SK-N-SH (cell line): ENCODE data around the gene TPST2. TPM values are rescaled to one million over a fixed set of nuclear protein-coding genes. Genes with fewer than 3 reads are reported as not detected.

ENCODE experiments used
- CTCF ChIA-PET: fragments of 300-600, 350-600 bp; formaldehyde crosslinking; extraction: SDS; loops from one replicate; lab custom pipeline; 2021; lab: Yijun Ruan, JAX
- POLR2A ChIA-PET: fragments of 350-600 bp; sonication (Branson Sonifier 250); formaldehyde crosslinking; extraction: SDS; loops from one replicate; lab custom pipeline; 2020; ENCODE audit warnings: antibody characterized with exemption, inconsistent platforms; lab: Yijun Ruan, JAX
- DNase-seq: peaks from one replicate; pipeline ENCODE4 v3.0.0; 2012
- H2AFZ ChIP-seq: fragments of 200-600 bp; sonication (generic); 2 replicates; pipeline ENCODE4 v1.8.1; 2016; ENCODE audit warnings: antibody characterized with exemption, mild to moderate bottlenecking, low read depth
- H3F3A ChIP-seq: fragments of 200-600 bp; sonication (generic); replicated peaks from 2 replicates; pipeline ENCODE3; 2016; ENCODE audit warnings: antibody characterized with exemption, mild to moderate bottlenecking; ENCODE audit not compliant: insufficient read depth
- H3K27ac ChIP-seq, 2 experiments: fragments of 200-500 bp in 1 of 2; fragments of 200-600 bp in 1 of 2; sonication (Bioruptor generic) in 1 of 2; sonication (generic), shearing (Covaris generic) in 1 of 2; 2 replicates each; pipeline versions ENCODE4 v1.5.1 to v1.6.1; 2014 to 2016; ENCODE audit warnings: low read depth in 2 of 2, inconsistent platforms in 1 of 2, low read length in 1 of 2, mild to moderate bottlenecking in 1 of 2, mixed read lengths in 1 of 2
- H3K27me3 ChIP-seq: fragments of 200-600 bp; sonication (generic), shearing (Covaris generic); 2 replicates; pipeline ENCODE4 v1.6.1; 2016; ENCODE audit warnings: mixed run types; ENCODE audit not compliant: insufficient read depth
- H3K36me3 ChIP-seq, 2 experiments: fragments of 200-500 bp in 1 of 2; fragments of 200-600 bp in 1 of 2; sonication (Bioruptor generic) in 1 of 2; sonication (generic) in 1 of 2; replicated peaks in 1 of 2; 2 replicates each; pipeline versions ENCODE3 to v1.5.1; 2014 to 2016; ENCODE audit warnings: low read length in 1 of 2, mild to moderate bottlenecking in 1 of 2; ENCODE audit not compliant: insufficient read depth in 2 of 2, control insufficient read depth in 1 of 2
- H3K4me1 ChIP-seq, 2 experiments: fragments of 200-500 bp in 1 of 2; fragments of 200-600 bp in 1 of 2; sonication (Bioruptor generic) in 1 of 2; sonication (generic), shearing (Covaris generic) in 1 of 2; 2 replicates each; pipeline versions ENCODE4 v1.5.1 to v1.6.1; 2014 to 2016; ENCODE audit warnings: low read depth in 1 of 2, low read length in 1 of 2, mixed run types in 1 of 2; ENCODE audit not compliant: insufficient read depth in 2 of 2, control insufficient read depth in 1 of 2
- H3K4me2 ChIP-seq: fragments of 200-600 bp; sonication (generic), shearing (Covaris generic); 2 replicates; pipeline ENCODE4 v1.6.1; 2017; ENCODE audit warnings: mixed run types
- H3K4me3 ChIP-seq, 2 experiments: fragments of 200-500 bp in 1 of 2; fragments of 200-600 bp in 1 of 2; sonication (Bioruptor generic) in 1 of 2; sonication (generic), shearing (Covaris generic) in 1 of 2; 2 replicates each; pipeline versions ENCODE4 v1.5.1 to v1.8.1; 2014 to 2016; ENCODE audit warnings: low read depth in 2 of 2, inconsistent platforms in 1 of 2, low read length in 1 of 2, mild to moderate bottlenecking in 1 of 2, mixed read lengths in 1 of 2, moderate library complexity in 1 of 2
- H3K79me2 ChIP-seq: fragments of 200-600 bp; sonication (generic); 2 replicates; pipeline ENCODE4 v1.8.1; 2017; ENCODE audit warnings: mild to moderate bottlenecking; ENCODE audit not compliant: insufficient read depth
- H3K9ac ChIP-seq: fragments of 200-600 bp; sonication (generic); 2 replicates; pipeline ENCODE4 v1.6.1; 2017; ENCODE audit warnings: mixed run types
- H3K9me2 ChIP-seq: fragments of 200-600 bp; sonication (generic); 2 replicates; pipeline ENCODE4 v1.6.1; 2017; ENCODE audit warnings: mixed run types
- H3K9me3 ChIP-seq: fragments of 200-600 bp; sonication (generic); 2 replicates; pipeline ENCODE4 v1.6.1; 2017; ENCODE audit warnings: mixed run types, mild to moderate bottlenecking, moderate library complexity
- H4K20me1 ChIP-seq: fragments of 200-600 bp; sonication (generic); 2 replicates; pipeline ENCODE4 v1.6.1; 2017; ENCODE audit warnings: mild to moderate bottlenecking, mixed run types; ENCODE audit not compliant: insufficient read depth
- CHD2 ChIP-seq: fragments of 150-350 bp; IDR thresholded peaks from 2 replicates; pipeline ENCODE4 v1.6.1; 2018; ENCODE audit warnings: low read length; ENCODE audit not compliant: partially characterized antibody
- ELF1 ChIP-seq: IDR thresholded peaks from 2 replicates; pipeline ENCODE4 v1.4.0; 2012
- EP300 ChIP-seq, 2 experiments: IDR thresholded peaks; 2 replicates each; pipeline versions ENCODE4 v1.4.0 to v1.6.1; 2012; ENCODE audit warnings: borderline replicate concordance in 1 of 2, low read depth in 1 of 2, low read length in 1 of 2
- EZH2phosphoT487 ChIP-seq: fragments of 200-600 bp; sonication (generic); IDR thresholded peaks from 2 replicates; pipeline ENCODE4 v1.6.1; 2017; ENCODE audit warnings: low read depth, mixed run types, mild to moderate bottlenecking, antibody characterized with exemption, moderate library complexity, borderline replicate concordance
- FOXJ3 ChIP-seq: sonication (generic); formaldehyde crosslinking; IDR thresholded peaks from 2 replicates; pipeline ENCODE4 v1.5.1; 2020; ENCODE audit warnings: mild to moderate bottlenecking, missing genetic modification reagents
- GABPA ChIP-seq: IDR thresholded peaks from 2 replicates; pipeline ENCODE4 v1.4.0; 2012; ENCODE audit warnings: low read depth, mild to moderate bottlenecking
- JUND ChIP-seq: IDR thresholded peaks from 2 replicates; pipeline ENCODE4 v1.4.0; 2012
- MEF2A ChIP-seq: IDR thresholded peaks from 2 replicates; pipeline ENCODE4 v1.4.0; 2012; ENCODE audit warnings: low read depth, borderline replicate concordance
- MXI1 ChIP-seq: IDR thresholded peaks from 2 replicates; pipeline ENCODE4 v1.6.1; 2012; ENCODE audit warnings: mild to moderate bottlenecking, low read depth, low read length, improper control_type of control experiment
- NRF1 ChIP-seq: IDR thresholded peaks from 2 replicates; pipeline ENCODE4 v1.6.1; 2012; ENCODE audit warnings: low read depth, mild to moderate bottlenecking, low read length
- RCOR1 ChIP-seq: fragments of 150-350 bp; IDR thresholded peaks from 2 replicates; pipeline ENCODE4 v1.6.1; 2017; ENCODE audit warnings: antibody characterized with exemption, low read length
- RFX5 ChIP-seq: IDR thresholded peaks from 2 replicates; pipeline ENCODE4 v1.6.1; 2012; ENCODE audit warnings: mild to moderate bottlenecking, improper control_type of control experiment, low read length
- RXRA ChIP-seq: IDR thresholded peaks from 2 replicates; pipeline ENCODE4 v1.4.0; 2012; ENCODE audit warnings: low read depth, mild to moderate bottlenecking, borderline replicate concordance
- SIN3A ChIP-seq: IDR thresholded peaks from 2 replicates; pipeline ENCODE4 v1.6.1; 2012; ENCODE audit warnings: low read depth, mild to moderate bottlenecking, low read length, moderate library complexity, borderline replicate concordance
- SMC3 ChIP-seq: IDR thresholded peaks from 2 replicates; pipeline ENCODE4 v1.6.1; 2012; ENCODE audit warnings: low read depth, low read length, improper control_type of control experiment
- TAF1 ChIP-seq: IDR thresholded peaks from 2 replicates; pipeline ENCODE4 v1.6.1; 2012; ENCODE audit warnings: low read depth, mild to moderate bottlenecking, low read length, moderate library complexity, borderline replicate concordance
- TCF12 ChIP-seq: IDR thresholded peaks from 2 replicates; pipeline ENCODE4 v1.4.0; 2012
- TEAD4 ChIP-seq: IDR thresholded peaks from 2 replicates; pipeline ENCODE4 v1.4.0; 2012; ENCODE audit warnings: mild to moderate bottlenecking, borderline replicate concordance; ENCODE audit not compliant: insufficient read depth
- YY1 ChIP-seq: IDR thresholded peaks from 2 replicates; pipeline ENCODE4 v1.4.0; 2012; ENCODE audit warnings: low read depth, mild to moderate bottlenecking
- WGBS: methylation state at CpG from one replicate; pipeline ENCODE4 v1.1.6; 2017; ENCODE audit warnings: low lambda C conversion rate; 5-methylcytosine and 5-hydroxymethylcytosine counted together
- polyA plus RNA-seq, 3 experiments: library from polyadenylated mRNA; depleted of rRNA; stranded (reverse); fragments of >200 nt; gene quantifications; 2 replicates each; pipeline ENCODE4 v1.2.3, GENCODE V29; 2012
- TF ChIP-seq, protein P1 (sequence below): IDR thresholded peaks from 2 replicates; pipeline ENCODE4 v1.4.0; 2012; ENCODE audit warnings: low read depth, borderline replicate concordance
- TF ChIP-seq, protein P2 (sequence below): IDR thresholded peaks from 2 replicates; pipeline ENCODE4 v1.4.0; 2012; ENCODE audit warnings: low read depth
- TF ChIP-seq, protein P3 (sequence below): IDR thresholded peaks from 2 replicates; pipeline ENCODE4 v1.6.1; 2012; ENCODE audit warnings: mild to moderate bottlenecking, low read depth, low read length, moderate library complexity
- TF ChIP-seq, protein P4 (sequence below): fragments of 150-350 bp; IDR thresholded peaks from 2 replicates; pipeline ENCODE4 v1.6.1; 2016; ENCODE audit warnings: mild to moderate bottlenecking, low read depth, low read length
- TF ChIP-seq, protein P5 (sequence below): IDR thresholded peaks from 2 replicates; pipeline ENCODE4; 2012
- TF ChIP-seq, protein P6 (sequence below): IDR thresholded peaks from 2 replicates; pipeline ENCODE4 v1.4.0; 2012; ENCODE audit warnings: low read depth, borderline replicate concordance

Gene TPST2
- polyA plus RNA-seq, 1 of the 3 experiments (the other 2 are of a cell fraction), result 58.4 TPM

DNA sequence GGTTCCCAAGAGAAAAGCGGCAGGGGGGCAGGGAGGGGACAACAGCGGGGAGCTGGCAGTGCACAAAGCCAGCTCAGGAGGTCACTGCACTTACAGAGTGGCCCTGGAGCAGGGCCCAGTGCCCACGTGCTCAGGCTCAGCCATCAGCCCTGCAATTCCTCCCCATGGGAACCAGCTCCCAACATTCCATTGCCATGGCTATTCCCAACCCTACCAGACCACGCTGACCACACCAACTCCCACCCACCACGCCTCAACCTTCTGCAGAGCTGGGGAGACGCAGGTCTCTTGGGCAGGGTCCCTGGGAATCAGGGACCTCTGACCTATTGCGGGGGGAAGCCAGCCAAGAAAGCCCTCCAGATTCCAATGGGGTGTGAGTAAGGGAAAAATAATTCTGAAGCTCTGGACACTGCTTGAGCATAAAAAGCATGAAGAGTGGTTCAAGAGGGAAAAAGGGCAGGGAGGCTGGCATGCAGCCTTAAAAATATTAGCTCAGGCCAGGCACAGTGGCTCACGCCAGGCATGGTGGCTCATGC is 39.4 kb downstream of the TPST2 start:
- peak overlapping the region; percentile 48; the same call in 1 of the 2 replicates for H3K9ac ChIP-seq
- peak overlapping the region in 1 of 2 experiments; percentile 92; a peak in 2 of 4 replicates for H3K27ac ChIP-seq
- H3F3A ChIP-seq, result peaks cover 17% of the 10 kb centered on the region
- 47% methylated on average over 7 of the region's 8 CpGs for WGBS
- no peaks in the 10 kb centered on the region for H3K9me2 ChIP-seq
- ChIA-PET CTCF (interaction anchor here (0.9 kb wide), 1 partner anchor 183 kb away, joined by 3 read pairs; no protein-coding TSS in a partner anchor), POLR2A (no interaction called here)
- H4K20me1 ChIP-seq, result no peaks in the 10 kb centered on the region
- H3K36me3 ChIP-seq, result no peaks in the 10 kb centered on the region
- no peaks in the 10 kb centered on the region for H3K27me3 ChIP-seq
- H3K9me3 ChIP-seq, result no peaks in the 10 kb centered on the region
- peak overlapping the region; percentile 43 for H3K4me2 ChIP-seq
- peak overlapping the region; percentile 66; the same call in 1 of the 2 replicates for H2AFZ ChIP-seq
- DNase-seq, result no peak
- H3K4me1 ChIP-seq, result peaks cover 0 to 25% of the 10 kb centered on the region in 2 experiments; a peak in 3 of 4 replicates
- peaks cover 55% of the 10 kb centered on the region for H3K79me2 ChIP-seq
- H3K4me3 ChIP-seq, result no peak overlapping the region; a peak in 1 of 4 replicates
- no peak for TF ChIP-seq MEF2A
- TF ChIP-seq GABPA, result no peak
- no peak for TF ChIP-seq EZH2phosphoT487
- TF ChIP-seq FOXJ3 (CRISPR knock-in tag), result no peak
- TF ChIP-seq SMC3, result no peak
- no peak for TF ChIP-seq RFX5
- no peak for TF ChIP-seq CHD2
- 0 out of 2 replicates have a peak, but pooled peaks have one; percentile 46 for TF ChIP-seq TEAD4
- TF ChIP-seq RXRA, result peak; percentile 52; the same call in 1 of the 2 replicates
- TF ChIP-seq, protein P1, sequence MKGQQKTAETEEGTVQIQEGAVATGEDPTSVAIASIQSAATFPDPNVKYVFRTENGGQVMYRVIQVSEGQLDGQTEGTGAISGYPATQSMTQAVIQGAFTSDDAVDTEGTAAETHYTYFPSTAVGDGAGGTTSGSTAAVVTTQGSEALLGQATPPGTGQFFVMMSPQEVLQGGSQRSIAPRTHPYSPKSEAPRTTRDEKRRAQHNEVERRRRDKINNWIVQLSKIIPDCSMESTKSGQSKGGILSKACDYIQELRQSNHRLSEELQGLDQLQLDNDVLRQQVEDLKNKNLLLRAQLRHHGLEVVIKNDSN, result peak; percentile 78
- TF ChIP-seq, protein P2, sequence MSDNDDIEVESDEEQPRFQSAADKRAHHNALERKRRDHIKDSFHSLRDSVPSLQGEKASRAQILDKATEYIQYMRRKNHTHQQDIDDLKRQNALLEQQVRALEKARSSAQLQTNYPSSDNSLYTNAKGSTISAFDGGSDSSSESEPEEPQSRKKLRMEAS, result peak; percentile 70
- no peak for TF ChIP-seq SIN3A
- TF ChIP-seq MXI1, result no peak
- TF ChIP-seq TCF12, result peak; percentile 67
- TF ChIP-seq JUND, result peak; percentile 30; the same call in 1 of the 2 replicates
- TF ChIP-seq, protein P3, sequence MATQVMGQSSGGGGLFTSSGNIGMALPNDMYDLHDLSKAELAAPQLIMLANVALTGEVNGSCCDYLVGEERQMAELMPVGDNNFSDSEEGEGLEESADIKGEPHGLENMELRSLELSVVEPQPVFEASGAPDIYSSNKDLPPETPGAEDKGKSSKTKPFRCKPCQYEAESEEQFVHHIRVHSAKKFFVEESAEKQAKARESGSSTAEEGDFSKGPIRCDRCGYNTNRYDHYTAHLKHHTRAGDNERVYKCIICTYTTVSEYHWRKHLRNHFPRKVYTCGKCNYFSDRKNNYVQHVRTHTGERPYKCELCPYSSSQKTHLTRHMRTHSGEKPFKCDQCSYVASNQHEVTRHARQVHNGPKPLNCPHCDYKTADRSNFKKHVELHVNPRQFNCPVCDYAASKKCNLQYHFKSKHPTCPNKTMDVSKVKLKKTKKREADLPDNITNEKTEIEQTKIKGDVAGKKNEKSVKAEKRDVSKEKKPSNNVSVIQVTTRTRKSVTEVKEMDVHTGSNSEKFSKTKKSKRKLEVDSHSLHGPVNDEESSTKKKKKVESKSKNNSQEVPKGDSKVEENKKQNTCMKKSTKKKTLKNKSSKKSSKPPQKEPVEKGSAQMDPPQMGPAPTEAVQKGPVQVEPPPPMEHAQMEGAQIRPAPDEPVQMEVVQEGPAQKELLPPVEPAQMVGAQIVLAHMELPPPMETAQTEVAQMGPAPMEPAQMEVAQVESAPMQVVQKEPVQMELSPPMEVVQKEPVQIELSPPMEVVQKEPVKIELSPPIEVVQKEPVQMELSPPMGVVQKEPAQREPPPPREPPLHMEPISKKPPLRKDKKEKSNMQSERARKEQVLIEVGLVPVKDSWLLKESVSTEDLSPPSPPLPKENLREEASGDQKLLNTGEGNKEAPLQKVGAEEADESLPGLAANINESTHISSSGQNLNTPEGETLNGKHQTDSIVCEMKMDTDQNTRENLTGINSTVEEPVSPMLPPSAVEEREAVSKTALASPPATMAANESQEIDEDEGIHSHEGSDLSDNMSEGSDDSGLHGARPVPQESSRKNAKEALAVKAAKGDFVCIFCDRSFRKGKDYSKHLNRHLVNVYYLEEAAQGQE, result no peak
- TF ChIP-seq TAF1, result no peak
- TF ChIP-seq RCOR1, result no peak
- TF ChIP-seq, protein P4, sequence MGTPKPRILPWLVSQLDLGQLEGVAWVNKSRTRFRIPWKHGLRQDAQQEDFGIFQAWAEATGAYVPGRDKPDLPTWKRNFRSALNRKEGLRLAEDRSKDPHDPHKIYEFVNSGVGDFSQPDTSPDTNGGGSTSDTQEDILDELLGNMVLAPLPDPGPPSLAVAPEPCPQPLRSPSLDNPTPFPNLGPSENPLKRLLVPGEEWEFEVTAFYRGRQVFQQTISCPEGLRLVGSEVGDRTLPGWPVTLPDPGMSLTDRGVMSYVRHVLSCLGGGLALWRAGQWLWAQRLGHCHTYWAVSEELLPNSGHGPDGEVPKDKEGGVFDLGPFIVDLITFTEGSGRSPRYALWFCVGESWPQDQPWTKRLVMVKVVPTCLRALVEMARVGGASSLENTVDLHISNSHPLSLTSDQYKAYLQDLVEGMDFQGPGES, result no peak
- TF ChIP-seq, protein P5, sequence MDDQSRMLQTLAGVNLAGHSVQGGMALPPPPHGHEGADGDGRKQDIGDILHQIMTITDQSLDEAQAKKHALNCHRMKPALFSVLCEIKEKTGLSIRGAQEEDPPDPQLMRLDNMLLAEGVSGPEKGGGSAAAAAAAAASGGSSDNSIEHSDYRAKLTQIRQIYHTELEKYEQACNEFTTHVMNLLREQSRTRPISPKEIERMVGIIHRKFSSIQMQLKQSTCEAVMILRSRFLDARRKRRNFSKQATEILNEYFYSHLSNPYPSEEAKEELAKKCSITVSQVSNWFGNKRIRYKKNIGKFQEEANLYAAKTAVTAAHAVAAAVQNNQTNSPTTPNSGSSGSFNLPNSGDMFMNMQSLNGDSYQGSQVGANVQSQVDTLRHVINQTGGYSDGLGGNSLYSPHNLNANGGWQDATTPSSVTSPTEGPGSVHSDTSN, result peak; percentile 11; the same call in 1 of the 2 replicates
- TF ChIP-seq YY1, result no peak
- TF ChIP-seq, protein P6, sequence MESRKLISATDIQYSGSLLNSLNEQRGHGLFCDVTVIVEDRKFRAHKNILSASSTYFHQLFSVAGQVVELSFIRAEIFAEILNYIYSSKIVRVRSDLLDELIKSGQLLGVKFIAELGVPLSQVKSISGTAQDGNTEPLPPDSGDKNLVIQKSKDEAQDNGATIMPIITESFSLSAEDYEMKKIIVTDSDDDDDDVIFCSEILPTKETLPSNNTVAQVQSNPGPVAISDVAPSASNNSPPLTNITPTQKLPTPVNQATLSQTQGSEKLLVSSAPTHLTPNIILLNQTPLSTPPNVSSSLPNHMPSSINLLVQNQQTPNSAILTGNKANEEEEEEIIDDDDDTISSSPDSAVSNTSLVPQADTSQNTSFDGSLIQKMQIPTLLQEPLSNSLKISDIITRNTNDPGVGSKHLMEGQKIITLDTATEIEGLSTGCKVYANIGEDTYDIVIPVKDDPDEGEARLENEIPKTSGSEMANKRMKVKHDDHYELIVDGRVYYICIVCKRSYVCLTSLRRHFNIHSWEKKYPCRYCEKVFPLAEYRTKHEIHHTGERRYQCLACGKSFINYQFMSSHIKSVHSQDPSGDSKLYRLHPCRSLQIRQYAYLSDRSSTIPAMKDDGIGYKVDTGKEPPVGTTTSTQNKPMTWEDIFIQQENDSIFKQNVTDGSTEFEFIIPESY, result no peak; the same call in 1 of the 2 replicates
- peak in 1 of 2 experiments; percentile 48; a peak in 1 of 4 replicates for TF ChIP-seq EP300 (IDR thresholded peaks at IDR 0.05; ENCODE audit: borderline replicate concordance in 1 of 2, low read depth in 1 of 2, low read length in 1 of 2)
- TF ChIP-seq ELF1, result no peak
- TF ChIP-seq NRF1, result no peak
